Stimulated activated CD8-positive, alpha-beta memory T cell treated with anti-CD3 and anti-CD28 coated beads, Interleukin-4, amount 100 ng/mL, for 4 hours (primary cell): ENCODE data around the gene PIF1.

Experiments
- DNase-seq, 2 donors: peaks; one replicate each; pipeline ENCODE4 v3.0.0-alpha.2; 2020; ENCODE audit warnings: low read depth in 2 of 2, low spot score in 1 of 2

PIF1 gene, protein sequence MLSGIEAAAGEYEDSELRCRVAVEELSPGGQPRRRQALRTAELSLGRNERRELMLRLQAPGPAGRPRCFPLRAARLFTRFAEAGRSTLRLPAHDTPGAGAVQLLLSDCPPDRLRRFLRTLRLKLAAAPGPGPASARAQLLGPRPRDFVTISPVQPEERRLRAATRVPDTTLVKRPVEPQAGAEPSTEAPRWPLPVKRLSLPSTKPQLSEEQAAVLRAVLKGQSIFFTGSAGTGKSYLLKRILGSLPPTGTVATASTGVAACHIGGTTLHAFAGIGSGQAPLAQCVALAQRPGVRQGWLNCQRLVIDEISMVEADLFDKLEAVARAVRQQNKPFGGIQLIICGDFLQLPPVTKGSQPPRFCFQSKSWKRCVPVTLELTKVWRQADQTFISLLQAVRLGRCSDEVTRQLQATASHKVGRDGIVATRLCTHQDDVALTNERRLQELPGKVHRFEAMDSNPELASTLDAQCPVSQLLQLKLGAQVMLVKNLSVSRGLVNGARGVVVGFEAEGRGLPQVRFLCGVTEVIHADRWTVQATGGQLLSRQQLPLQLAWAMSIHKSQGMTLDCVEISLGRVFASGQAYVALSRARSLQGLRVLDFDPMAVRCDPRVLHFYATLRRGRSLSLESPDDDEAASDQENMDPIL

DNA sequence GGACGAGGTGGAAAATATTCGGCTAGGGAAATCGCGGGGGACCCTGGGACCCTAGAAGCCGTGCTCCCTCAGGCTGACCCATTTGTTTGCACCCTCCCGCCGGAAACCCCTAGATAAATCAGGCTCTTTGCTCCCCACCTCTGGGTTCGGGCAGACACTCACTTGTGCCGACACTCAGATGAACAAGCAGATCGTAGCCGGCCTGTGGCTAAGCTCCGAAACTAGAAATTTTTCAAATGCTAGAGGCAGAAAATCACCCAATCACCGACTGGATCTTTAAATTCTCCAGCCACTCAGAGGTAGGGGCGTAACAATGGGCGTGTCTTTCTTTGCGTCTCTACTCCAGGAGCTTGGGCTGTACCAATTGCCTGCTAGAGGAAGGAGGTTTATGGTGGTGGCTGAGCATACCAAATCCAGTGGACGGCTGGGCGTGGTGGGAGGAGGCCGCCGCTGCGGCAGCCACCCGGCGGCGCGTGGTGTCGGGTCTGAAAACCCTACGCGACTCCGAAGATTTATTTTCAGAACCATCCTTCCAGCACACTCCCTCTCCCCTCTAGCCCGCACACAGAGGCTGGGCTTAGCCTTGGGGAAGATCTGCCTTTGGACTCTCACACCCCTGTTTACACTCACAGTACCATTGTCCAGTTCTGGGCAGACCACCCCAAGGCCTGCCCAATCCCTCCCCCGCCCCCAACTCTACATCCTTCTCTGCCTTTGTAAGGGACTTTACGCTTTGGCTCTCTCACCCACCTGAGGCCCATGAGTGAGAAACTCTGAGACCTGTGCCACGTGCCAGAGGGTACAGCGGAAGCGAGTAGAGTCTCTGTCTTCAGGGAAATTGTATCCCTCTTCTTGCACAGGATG is at the start of gene PIF1:
Gene PIF1, minus strand, starts transcription at position 217 of the 864 bp plus-strand sequence. CDS start 1,312 bp downstream, outside the sequence.
- peak; percentile 72 to 73 for DNase-seq

- DNase-seq, result no peak
Measured at GRCh38 chr15:64870353-64870752, 44.9 kb upstream of the PIF1 start.

DNA sequence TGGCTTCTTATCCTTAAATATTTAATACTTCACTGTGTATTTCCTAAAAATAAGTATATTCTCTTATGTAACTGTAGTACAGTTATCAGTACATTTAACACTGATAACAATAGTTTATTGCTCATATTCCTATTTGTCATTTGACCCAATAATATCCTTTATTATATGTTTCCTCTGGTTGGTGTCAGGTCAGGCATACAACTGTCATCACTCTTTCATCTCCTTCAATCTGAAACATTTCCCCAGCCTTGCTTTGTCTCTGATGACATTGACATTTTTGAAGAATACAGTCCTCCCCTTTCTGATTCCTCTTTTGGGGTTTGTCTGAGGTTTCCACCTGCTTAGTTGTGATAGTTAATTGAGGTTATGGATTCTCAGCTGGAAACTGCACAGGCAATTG is 44.1 kb upstream of the PIF1 start:
- no peak for DNase-seq

DNA sequence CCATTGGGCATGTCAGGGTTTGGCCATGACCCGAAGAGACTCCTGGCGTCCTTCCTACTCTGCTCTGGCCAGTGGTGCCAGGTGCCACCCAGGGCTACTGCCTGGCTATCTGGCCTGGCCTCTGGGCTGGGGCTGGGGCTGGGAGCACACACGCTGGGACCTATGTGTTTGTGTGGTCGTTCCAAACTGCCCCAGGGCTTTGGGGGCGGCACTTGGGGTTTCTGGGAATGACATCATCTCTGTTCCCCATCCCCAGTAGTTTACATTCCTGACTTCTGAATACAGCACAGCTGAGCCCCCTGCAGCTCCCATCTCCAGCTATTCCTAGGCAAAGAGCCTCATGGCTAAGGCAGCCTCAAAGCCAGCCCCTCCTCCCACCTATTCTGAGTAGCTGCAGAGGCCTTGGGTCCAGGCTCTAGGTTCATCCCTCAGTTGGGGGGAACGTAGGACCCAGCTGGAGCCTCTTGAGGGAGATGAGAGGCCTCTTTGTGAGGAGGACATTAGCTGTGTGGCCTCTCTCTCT is 40.6 kb upstream of the PIF1 start:
- DNase-seq, result no peak

GRCh38 chr15:64865126-64865997 is 39.9 kb upstream of the PIF1 start:
- no peak for DNase-seq

DNA sequence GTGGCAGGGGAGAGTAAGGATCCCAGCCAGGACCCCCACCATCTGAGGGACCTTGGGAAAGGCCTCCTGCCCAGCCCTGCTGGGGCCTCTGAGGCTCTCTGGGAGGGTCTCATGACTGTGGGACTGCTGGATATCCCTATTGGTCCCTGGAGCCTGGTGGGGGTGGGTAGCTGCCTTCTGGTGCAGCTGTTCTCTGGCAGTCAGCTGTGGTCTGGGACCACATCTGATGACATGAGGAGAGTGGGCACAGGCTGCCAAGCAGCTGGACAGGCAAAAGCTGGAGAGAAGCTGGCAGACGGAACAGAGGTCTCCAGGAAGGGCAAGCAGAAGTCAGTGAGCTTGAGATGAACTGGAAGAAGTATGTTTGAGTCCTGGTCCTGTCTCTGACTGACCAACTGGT is 38.6 kb upstream of the PIF1 start:
- DNase-seq, result no peak

DNA sequence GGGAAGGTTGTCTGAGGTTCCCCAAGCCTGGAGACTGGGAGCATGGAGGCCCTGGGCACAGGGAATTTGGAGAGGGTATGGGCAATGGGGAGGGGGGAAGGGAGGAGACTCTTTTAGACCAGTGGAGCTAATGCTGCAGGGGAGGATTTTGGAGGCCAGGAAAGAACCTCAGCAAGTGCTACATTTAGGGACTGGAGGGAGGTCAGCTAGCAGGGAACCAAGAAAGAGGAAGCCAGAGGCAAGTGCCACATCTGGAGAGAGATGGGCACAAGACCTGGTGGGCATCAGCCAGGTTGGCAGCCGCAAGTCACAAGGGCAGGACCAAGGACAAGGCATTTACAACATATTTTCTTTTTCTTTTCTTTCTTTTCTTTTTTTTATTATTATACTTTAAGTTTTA is 37.0 kb upstream of the PIF1 start:
- no peak for DNase-seq

GRCh38 chr15:64861960-64862359 is 36.5 kb upstream of the PIF1 start:
- no peak for DNase-seq

DNA sequence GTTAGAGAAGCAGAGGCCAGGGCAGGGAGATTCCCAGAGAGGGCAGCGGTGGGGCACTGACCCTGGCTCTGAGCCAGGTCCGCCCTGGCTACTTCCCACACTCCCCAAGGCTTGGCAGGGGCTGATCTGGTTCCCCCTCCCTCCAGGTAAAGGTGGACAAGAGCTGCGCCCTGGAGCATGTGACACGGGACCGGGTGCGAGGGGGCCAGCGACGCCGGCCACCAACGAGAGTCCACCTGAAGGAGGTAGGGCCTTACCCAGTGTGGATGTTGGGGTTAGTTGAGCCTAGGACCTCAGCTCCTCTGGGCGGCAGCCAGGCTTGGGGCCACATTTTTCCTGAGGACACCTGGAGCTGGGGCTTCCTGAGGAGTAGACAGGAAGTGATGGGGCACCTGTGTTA is 35.9 kb upstream of the PIF1 start:
- DNase-seq, result no peak

DNA sequence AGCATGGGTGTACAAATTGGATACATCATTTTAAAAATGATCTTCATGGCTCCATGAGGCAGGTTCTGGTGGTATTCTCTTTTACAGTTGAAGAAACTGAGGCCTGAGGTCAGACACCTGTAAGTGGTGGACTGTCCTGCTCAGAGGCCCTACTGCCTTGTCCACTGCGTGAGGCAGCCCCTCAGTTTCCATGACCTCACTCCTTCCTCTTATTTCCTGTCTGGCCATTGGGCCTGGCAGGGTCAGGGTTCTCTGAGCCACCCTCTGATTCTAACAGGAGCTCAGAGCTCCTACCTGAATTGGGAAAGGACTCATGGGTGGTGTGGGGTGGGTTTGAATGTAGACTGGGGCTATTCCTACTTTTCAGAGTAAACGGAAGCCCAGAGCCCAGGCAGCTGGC is 33.8 kb upstream of the PIF1 start:
- DNase-seq, result no peak

DNA sequence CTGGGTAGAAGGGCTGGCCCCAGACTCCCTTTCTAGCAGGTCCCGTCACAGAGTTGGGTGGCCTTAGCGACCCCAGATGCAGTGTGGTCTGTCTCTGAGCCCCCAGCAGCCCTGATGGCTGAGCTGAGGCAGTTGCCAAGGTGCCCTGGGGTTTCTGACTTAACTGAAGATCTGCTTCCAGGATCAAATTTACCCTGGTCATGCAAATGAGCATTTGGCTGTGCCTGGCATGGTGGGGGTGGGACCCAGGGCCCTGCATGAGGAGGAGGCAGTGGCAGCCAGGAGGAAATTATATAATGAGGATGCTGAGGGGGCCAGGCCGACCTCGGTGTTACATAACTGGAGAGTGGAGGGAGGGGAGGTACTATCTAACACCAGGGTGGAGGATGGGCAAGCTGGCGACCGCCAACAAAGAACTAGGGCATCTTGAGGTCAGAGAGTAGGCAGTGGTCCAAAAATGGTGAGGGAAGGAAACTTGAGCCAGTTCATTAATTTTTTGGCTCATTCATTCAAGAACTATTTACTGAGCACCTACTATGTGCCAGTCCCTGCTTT is 32.7 kb upstream of the PIF1 start:
- no peak for DNase-seq

GRCh38 chr15:64857421-64857820 is 32.0 kb upstream of the PIF1 start:
- DNase-seq, result no peak

- DNase-seq, result no peak
Measured at GRCh38 chr15:64856429-64857145, 31.1 kb upstream of the PIF1 start.

DNA sequence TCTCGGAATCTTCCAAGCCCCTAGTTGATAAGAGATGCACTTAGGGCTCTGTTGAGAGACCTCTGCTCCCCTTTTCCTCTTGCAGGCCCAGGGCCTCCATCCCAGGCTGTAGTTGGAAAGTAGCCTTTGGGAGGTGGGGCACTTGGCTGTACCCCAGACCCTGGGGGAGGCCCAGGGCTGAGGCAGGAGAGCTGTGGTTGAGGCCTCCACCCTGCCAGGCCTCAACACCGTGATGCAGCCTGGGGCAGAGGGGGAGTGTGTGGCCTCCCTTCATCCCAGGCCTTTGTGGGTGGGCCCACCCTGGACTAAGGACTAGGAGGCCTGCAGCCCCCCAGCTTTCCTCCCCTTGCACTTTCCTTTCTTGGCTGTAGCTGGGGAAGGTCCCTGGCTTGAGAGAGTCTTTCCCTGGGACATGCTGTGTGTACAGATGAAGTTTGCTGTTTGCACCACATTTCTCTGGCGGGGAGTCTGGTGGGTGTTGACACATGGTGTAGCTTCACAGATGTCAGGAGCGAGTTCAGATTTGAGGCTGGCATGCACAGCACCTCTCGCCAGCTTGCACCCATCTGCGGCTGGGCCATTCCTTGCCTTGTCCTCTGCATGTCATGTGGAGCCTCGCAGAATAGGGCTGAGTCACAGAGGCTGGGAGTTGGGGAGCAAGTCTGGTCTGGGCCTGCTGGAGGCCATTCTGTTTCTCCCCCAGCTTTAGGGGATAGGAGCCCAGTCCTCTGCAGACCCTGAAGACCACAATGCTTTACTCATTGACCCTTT is 29.9 kb upstream of the PIF1 start:
- no peak for DNase-seq

DNA sequence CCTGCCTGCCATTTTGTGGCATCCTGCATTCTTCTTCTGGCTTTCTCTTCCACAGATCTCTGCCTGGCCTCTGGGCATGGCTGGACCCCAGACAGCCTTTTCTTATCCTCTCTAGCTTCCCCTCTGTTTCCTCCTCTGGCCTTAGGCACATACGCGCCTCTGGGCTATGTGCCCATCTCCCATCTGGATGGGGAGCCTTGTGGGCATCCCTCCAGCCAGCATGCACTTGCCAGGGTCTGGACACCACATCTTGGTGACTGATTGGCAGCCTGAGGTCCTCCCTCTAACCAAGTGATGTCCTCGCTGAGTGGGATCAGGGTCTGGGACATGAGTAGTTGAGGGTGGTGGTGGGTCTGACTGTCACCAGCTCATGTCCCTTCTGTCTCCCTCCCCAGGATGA is 29.1 kb upstream of the PIF1 start:
- DNase-seq, result no peak

- no peak for DNase-seq
Measured at GRCh38 chr15:64854041-64854440, 28.6 kb upstream of the PIF1 start.

DNA sequence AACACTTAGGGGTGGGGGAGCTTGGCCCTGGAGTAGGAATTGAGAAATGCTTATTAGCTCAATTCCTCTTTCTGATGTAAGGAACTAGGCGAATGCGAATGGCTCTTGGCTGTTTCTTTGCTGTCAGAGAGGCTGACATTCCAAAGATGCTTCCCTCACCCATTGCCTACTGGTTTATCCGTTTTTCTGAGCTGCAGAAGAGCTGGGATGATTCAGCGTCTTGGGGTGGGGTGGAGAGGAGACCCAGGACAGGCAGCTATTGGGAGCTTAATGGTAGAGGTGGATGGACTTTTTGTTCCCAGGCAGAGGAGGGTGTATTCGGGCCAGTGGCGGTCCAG is 26.0 kb upstream of the PIF1 start:
- DNase-seq, result no peak

GRCh38 chr15:64850778-64851502 is 25.5 kb upstream of the PIF1 start:
- no peak for DNase-seq
